Activated T-helper 1 cell treated with anti-CD3 and anti-CD28 coated beads, Interleukin-2, amount 50 U/mL, for 16 hours (primary cell): ENCODE data around the gene ECPAS.
"Not testable (repeated sequence)": the region's sequence is repeated elsewhere in the genome, so short reads cannot be mapped to it uniquely, and the experiment has no call there.

ENCODE experiments used
- DNase-seq, 2 donors: peaks; one replicate each; pipeline ENCODE4 v3.0.0-alpha.2; 2020; ENCODE audit warnings: low read depth in 1 of 2, low spot score in 1 of 2

ECPAS gene

DNA sequence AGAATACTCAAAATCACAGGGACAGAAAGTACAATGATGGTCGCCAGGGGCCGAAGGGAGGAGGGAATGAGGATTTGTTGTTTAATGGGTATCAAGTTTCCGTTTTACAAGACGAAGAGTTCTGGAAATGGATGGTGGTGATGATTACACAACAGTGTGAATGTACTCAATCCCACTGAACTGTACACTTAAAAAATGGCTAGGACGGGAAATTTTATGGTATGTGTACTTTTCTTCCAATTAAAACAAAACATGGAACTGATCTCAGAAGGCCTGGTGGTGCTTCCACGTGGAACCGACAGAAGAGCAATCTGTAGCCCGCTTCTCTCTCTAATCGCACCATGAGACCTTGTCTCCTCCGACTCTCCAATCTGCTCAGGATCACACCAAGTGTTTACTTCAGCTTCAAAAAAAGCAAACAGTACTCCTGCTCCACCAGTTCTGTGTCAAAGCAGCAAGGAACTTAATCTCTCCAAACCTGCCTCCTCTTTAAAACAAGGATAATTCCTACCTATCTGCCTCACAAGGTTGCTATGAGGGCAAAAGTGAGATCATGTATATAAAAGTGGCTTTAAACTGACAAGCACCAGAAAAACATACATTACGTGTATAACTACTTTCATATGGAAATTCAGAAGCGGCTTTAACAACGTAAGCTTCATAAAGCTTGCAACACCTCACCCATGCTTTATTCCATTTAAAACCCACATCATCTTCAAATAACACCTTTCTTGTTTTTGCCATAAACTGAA, 2.1 kb downstream of the ECPAS start:
- no peak for DNase-seq

DNA sequence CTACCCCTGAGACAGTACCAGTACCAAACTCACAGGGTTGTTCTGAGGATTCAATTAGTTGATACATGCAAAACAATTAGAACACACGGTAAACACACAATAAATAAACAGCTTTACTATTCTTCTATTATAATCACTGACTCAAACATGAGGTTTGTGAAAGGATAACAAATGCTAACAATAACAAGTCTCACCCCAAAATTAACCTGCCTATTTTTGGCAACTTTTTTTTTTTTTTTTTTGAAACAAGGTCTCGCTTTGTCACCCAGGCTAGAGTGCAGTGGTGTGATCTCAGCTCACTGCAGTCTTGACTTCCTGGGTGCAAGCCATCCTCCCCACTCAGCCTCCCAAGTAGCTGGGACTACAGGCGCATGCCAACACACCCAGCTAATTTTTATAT, 6.5 kb downstream of the ECPAS start:
- no peak for DNase-seq

- no peak for DNase-seq
Measured at GRCh38 chr9:111475195-111475594, 9.0 kb downstream of the ECPAS start.

GRCh38 chr9:111474385-111474784, 9.8 kb downstream of the ECPAS start:
- no peak for DNase-seq

GRCh38 chr9:111467778-111468367, 16.3 kb downstream of the ECPAS start:
- no peak for DNase-seq

- DNase-seq, result no peak
Measured at GRCh38 chr9:111463048-111463447, 21.1 kb downstream of the ECPAS start.

DNA sequence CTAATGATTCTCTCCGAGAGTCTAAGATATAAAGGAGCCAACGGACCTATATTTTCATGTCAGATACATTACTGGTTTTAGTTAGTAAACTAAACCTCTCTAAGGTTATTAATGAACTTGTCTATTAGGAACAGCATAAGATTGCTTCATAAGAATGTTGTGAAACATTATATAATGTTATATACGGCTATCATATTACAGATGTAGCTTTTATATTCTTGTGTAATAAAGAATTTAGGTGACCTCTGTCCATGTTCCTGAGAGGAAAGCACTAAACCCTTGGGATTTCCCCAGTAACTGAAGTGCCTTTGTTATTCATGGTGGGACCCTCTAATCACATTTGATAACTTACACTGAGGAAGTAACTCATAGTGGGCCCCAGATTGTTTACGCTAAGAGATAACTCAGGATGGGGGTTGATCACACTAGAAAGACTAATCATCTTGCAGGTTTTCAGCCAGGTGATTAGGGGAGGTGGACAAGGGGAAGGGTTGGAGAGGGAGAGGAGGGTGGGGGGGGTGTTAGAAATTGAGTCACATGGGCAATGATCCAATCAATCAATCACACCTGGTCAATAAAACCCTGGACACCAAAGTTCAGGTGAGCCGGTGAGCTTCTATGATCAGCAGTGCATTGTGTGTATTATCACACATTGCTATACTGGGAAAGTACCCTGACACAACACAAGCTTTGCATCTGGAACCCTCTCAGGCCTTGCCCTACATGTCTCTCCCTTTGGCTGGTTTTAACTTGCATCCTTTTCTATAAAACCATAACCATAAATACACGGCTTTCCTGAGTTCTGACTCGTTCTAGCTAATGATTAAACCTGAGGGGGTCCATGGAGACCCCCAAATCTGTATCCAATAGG, 25.8 kb downstream of the ECPAS start:
- DNase-seq, result no peak

DNA sequence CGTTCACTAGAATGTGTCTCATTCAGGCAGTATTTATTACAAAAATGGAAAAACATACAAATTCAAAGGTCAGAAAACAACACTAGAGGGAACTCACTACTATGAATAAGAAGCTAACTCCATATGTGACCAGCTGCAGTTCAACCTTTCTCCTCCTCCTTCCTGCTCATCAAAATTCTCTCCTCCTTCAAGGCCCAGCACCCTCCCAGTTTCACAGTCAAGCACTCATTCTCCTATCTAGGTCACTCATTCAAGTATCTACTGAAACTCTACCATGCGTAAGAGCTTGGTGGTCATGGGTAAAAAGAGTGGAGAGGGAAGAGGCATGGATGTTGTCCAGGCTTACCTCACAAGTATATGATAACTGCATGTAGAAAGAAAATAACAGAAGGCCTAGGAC, 27.7 kb downstream of the ECPAS start:
- DNase-seq, result no peak

- no peak for DNase-seq
Measured at GRCh38 chr9:111455638-111456037, 28.5 kb downstream of the ECPAS start.

GRCh38 chr9:111454751-111455150, 29.4 kb downstream of the ECPAS start:
- no peak for DNase-seq

GRCh38 chr9:111451570-111451969, 32.6 kb downstream of the ECPAS start:
- DNase-seq, result no peak

- no peak for DNase-seq
Measured at GRCh38 chr9:111450124-111450523, 34.1 kb downstream of the ECPAS start.

DNA sequence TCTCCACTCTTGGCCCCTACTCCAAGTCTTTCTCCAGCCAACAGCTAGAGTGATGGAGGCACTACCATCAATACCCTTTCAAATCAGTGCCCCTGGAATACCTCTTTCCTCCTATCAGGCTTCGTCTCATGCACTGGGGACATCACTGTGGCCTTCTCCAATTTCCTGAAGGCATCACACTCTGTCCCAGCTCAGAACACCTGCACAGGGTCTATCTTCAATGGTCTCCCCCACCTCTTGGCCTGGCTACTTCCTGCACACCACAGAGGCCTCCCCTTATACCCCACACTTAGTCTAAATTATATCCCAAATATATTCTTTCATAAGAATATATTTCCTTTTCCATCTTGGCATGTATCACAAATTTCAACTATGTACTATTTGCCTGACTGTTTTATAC, 34.5 kb downstream of the ECPAS start:
- no peak for DNase-seq

DNA sequence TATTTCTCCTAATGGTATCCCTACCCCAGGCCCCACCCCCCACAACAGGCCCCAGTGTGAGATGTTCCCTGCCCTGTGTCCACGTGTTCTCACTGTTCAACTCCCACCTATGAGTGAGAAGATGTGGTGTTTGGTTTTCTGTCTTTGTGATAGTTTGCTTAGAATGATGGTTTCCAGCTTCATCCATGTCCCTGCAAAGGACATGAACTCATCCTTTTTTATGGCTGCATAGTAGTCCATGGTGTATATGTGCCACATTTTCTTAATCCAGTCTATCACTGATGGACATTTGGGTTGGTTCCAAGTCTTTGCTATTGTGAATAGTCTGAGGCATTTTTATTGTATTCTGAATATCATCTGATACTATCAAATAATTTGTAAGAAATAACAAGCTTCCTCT, 38.4 kb downstream of the ECPAS start:
- DNase-seq, result not testable (repeated sequence)

GRCh38 chr9:111443454-111443853, 40.7 kb downstream of the ECPAS start:
- no peak for DNase-seq

DNA sequence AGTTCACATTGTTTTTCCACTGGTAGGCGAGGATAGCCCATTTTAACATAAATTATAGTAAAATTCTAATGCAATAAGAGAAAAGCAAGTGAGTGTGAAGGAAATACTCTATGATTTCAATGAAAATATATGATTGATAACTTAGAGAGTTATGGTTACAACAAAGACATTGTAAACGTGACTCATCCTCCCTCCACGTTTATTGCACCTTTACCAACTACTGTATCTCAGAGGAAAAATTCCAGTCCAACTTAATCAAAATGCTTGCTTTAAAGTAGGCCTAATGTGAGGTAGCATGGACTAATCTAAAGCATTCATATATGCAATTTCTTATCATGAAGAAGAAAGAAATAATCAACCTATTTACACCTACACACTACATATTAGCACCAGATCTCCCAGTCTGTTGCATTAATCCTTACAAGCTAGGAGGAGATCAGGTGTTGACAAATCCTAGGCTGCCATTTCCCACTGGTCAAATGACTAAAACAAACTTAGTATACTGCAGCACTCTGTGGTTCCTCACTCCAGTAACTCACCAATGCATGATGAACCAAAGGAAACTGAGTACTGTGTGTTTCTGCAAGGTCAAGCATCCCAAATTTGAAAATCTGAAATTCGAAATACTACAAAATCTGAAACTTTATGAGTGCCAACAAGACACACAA, 41.7 kb downstream of the ECPAS start:
- no peak for DNase-seq

DNA sequence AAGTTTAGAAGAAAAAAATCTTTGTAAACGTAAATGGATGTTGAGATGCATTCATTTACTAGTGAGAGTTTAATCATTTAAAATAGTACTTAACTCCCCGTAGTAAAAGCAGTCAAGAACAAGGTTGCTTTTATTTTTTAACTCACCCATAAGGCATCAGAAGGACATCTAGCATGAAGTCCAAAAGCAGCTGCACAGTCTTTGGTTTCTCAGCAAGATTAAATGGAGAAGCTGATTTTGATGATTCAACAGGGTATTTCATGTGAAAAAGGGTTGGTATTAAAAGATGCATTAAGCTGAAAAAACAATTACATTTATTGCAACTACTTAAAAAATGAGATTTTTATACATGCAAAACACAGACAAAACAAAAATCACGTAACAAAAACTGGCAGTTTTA, 44.0 kb downstream of the ECPAS start:
- DNase-seq, result no peak

- no peak for DNase-seq
Measured at GRCh38 chr9:111438541-111439235, 45.5 kb downstream of the ECPAS start.

GRCh38 chr9:111436571-111436970, 47.6 kb downstream of the ECPAS start:
- DNase-seq, result no peak

- no peak for DNase-seq
Measured at GRCh38 chr9:111433082-111433481, 51.1 kb downstream of the ECPAS start.

DNA sequence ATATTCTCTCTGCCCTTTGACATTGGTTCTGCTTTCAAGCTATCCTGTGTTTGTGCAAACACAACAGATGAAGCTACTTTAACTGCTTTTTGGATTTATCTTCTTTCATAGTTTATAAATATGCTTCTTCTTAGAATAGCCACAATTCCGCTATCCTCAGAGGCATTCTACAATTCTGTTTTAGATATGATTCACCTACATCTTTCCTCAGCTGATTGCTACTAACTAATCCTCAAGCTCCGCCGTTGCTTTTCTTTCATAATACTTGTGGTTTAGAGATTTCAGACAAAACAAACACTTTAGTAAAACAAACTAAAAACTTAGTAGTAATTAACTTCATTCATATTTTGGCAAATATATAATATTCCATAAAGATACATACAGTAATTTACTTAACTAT, 52.5 kb downstream of the ECPAS start:
- no peak for DNase-seq
